ENCODE results near the gene PHYH.

The PHYH gene

DNA sequence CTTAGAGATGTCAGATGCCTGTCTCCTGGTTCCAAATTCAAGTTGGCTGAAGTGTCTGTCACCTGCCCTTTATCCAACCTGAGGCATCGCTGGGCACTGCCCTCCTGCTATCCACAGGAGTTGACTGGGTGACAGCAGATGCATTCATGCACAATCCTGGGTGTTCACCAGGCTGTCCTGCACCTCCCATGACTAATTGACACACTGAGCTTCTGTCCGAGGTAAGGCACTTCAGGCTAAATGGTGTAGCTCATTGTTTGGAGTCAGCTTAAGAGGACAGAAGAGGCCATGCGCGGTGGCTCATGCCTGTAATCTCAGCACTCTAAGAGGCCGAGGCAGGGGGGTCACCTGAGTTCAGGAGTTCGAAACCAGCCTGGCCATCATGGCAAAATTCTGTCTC is 68.1 kb downstream of the PHYH start:
- in situ Hi-C loops (cut with HindIII; ENCODE audit: low sequenced_read_pairs), result no loop called here
- TF ChIP-seq, protein P1, sequence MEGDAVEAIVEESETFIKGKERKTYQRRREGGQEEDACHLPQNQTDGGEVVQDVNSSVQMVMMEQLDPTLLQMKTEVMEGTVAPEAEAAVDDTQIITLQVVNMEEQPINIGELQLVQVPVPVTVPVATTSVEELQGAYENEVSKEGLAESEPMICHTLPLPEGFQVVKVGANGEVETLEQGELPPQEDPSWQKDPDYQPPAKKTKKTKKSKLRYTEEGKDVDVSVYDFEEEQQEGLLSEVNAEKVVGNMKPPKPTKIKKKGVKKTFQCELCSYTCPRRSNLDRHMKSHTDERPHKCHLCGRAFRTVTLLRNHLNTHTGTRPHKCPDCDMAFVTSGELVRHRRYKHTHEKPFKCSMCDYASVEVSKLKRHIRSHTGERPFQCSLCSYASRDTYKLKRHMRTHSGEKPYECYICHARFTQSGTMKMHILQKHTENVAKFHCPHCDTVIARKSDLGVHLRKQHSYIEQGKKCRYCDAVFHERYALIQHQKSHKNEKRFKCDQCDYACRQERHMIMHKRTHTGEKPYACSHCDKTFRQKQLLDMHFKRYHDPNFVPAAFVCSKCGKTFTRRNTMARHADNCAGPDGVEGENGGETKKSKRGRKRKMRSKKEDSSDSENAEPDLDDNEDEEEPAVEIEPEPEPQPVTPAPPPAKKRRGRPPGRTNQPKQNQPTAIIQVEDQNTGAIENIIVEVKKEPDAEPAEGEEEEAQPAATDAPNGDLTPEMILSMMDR (IDR thresholded peaks at IDR 0.05; ENCODE audit: low read depth, low read length), result no peak
- no peak for DNase-seq (ENCODE audit: low read depth, low spot score)
- H3K4me3 ChIP-seq (ENCODE audit: low read depth, low read length), result no peak overlapping the region

DNA sequence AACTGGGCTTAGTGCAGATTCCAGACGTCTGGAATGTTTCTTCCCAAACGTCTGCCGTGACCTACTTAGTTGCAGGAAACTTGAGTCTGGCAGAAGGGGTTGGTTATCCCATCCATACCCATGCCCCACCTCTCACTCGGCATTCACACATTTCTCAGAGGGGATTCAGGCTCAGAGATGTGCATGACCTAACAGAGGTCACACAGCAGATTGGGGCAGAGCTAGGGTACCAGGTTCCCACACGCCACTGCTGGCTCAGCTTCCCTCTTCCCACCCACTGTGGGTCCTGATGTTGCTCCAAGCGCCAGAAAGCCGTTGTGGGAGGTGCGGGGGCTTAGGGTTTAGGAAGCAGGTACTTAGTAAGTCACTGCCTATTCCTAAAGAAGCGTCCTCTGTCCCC is 68.7 kb downstream of the PHYH start:
- TF ChIP-seq, protein P1 (IDR thresholded peaks at IDR 0.05; ENCODE audit: low read depth, low read length), result no peak
- H3K4me3 ChIP-seq (ENCODE audit: low read depth, low read length), result no peak overlapping the region
- no peak for DNase-seq (ENCODE audit: low read depth, low spot score)
- in situ Hi-C loops (cut with HindIII; ENCODE audit: low sequenced_read_pairs), result no loop called here
